GM21447 (cell line): ENCODE results near the gene XCL1.
"Not testable (repeated sequence)": the region's sequence is repeated elsewhere in the genome, so short reads cannot be mapped to it uniquely, and the experiment has no call there.

Experiments
- ATAC-seq: cut with Tn5 transposase; IDR thresholded peaks from one replicate; pipeline ENCODE4 v1.9.1; 2021; ENCODE audit not compliant: unreplicated experiment

XCL1 gene

DNA sequence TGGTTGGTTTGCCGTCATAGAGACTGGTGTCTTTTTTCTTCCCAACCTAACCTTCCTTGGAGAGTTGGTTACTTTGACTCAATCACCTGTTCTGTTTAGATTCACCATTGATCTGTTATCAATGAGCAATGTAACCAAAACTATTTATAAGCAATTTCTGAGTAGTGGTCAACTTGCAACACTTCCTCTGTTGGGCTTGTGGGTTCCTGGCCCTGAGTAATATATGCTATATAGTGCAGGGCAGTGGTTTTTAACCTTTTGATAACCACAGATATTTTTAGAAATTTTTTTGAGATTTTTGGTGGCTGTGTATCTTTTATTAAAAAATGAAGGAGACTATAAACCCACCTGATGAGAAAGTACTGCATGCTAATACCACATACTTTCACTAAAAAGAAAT lies 9.4 kb upstream of the XCL1 start:
- no peak for ATAC-seq

- no peak for ATAC-seq
Observed at GRCh38 chr1:168567568-168567967, 8.8 kb upstream of the XCL1 start.

GRCh38 chr1:168568346-168568745 lies 8.1 kb upstream of the XCL1 start:
- ATAC-seq: no peak

DNA sequence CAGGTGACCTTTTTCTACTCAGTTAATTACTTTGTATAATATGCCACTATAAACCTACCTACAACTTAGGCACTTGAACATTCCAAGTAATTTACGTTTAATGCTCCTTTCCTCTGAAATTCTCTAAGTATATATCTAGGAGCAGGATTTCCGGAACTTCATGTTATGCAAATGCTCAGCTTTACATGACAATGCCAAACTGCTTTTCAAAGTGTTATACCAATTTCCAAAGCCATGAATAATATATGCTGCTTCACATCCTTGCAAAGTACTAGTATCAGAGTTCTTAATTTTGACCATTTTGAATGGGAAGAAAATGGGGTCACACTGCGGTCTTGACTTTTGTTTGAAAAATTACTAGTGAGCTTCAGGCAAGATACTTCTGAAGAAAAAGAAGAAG lies 5.8 kb upstream of the XCL1 start:
- no peak for ATAC-seq

GRCh38 chr1:168572633-168573032 lies 3.8 kb upstream of the XCL1 start:
- no peak for ATAC-seq

DNA sequence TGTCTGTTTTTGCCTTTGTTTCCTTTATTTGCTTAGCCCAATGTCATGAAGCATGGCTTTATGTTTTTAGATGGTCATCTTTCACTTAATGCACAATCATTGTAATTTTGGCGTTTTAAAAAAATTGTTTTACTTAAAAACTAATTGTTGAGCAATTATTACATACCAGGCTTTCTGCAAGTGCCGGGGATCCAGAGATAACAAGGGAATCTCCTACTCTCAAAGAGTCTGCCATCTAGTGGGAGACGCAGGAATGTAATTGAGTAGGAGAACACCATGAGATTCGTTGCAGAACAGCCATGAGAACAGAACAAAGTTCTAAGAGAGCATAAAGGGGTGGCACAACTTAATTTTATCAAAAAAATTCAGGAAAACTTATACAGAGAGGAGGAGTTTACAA lies 2.2 kb upstream of the XCL1 start:
- not testable (repeated sequence) for ATAC-seq

- ATAC-seq: not testable (repeated sequence)
Observed at GRCh38 chr1:168578531-168579185, 2.3 kb downstream of the XCL1 start.

- ATAC-seq: not testable (repeated sequence)
Observed at GRCh38 chr1:168580290-168580689, 3.9 kb downstream of the XCL1 start.

DNA sequence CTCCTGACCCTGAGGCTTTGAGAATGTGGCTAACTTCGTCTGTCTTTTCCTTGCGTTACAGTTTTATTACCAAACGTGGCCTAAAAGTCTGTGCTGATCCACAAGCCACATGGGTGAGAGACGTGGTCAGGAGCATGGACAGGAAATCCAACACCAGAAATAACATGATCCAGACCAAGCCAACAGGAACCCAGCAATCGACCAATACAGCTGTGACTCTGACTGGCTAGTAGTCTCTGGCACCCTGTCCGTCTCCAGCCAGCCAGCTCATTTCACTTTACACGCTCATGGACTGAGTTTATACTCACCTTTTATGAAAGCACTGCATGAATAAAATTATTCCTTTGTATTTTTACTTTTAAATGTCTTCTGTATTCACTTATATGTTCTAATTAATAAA lies 4.6 kb downstream of the XCL1 start:
- ATAC-seq: not testable (repeated sequence)

DNA sequence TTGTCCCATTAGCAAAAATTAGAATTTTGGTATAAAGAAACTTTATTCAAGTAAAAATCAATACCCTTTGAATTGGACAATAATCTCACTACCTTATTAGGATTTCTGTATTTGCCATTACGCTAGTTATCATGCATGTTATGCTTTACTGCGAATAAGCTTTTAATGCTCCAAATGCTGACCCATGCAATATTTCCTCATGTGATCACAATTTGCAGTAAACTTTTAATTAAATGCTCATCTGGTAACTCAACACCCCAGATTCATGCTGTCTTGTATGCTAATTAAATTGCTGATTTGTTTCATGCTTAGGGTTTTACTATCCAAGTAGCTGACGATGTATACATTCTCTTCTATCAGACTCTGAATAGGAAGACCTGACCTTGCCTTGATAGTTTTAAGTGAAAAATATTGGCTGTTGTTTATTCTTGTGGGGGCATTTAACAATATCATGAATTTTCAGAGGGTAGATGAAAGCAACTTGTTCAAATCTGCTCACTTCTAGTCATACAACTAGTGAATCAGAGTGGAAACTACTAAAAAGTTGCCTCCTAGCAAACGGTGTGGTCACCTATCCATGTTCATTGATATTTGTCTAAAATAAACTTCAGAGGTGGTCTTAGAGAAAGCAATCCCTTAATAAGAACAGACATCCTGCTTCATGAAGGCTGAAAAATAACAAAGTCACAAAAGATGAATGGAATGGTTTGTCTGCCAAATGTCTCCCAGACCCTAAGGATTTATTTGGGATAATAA lies 5.6 kb downstream of the XCL1 start:
- no peak for ATAC-seq

DNA sequence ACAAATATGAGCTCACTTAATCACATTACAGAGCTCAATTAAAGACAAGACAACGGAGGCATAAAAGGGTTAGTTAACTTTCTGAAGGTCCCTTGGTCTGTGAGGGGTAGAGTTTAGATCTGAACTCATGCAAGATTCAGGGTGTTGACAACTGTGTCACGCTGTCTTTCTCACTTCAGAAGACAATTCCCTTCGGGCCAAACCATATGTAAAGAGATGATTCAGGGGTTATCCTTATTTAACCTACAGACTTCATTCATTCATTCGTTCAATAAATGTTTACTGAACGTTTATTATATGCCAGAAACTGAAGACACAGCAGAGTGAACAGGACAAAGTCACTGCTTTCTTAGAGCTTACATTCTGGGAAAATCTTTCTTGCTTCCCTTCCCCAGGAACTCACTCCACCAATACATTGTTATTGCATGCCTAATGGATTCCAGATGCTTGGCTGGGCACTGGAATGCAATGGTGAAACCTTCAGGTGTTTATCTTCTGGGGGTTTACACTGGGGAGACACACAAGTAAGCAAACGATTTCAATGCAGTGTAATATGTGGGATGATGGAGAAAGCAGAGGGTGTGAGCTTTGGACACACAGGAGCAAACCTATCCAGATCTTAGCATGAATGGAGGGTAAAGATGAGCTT lies 6.4 kb downstream of the XCL1 start:
- ATAC-seq: no peak

DNA sequence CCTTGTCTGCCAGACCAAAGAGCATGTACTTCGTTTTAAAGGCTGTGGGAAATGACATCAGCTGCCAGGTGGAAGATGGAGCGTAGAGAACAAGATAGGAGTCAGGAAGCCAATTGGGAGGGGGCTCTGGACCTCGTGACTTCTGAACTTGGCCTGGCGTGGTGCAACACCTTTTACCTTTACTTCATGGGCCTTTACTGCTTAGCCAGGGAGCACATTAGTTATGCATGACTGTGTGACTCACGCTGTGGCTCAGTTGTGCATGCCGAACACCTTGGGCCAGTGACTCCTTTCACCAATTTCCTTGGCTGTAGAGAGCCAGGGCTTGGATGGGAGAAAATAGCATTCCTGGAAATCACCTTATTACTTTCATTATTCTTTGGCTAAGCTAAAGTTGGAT lies 7.2 kb downstream of the XCL1 start:
- ATAC-seq: no peak

GRCh38 chr1:168585191-168585590 lies 8.8 kb downstream of the XCL1 start:
- ATAC-seq: no peak

GRCh38 chr1:168585937-168586336 lies 9.5 kb downstream of the XCL1 start:
- ATAC-seq: no peak

DNA sequence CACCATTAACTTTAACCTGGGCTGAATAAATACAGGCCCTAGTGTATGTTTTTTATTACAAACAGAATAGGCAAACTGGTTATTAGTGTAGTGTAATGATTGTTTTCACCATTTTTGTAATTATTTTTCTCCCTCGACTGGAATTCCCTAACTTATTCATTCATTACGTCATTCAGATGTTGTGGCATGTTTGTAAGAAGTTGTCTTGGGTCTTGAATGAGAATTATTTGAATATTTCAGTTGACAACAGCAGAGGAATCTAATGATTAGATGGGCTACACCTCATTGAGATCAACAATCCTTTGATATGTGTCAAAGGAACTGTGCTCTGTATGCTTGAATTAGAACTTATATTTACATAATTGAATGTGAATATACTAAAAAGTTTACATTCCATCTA lies 12.8 kb downstream of the XCL1 start:
- ATAC-seq: no peak

DNA sequence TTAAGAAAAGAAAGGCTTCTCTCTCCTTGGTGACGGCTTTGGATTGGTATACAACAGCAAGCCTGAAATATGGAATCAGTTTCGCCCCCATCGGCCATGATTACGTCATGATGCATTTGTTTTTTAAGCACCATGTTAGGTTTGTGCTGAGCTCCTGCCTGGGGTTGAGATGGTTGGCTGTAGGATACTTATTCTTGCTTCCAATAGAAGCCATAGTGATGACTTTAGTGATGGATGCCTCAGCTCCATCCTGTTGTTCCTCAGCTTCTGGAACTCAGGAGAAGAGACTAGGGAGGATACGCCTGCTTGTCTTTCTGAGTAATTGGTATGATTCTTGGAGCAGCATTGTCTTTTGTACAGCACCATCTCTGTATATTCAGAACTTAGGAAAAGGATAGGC lies 14.7 kb downstream of the XCL1 start:
- ATAC-seq: no peak

- ATAC-seq: no peak
Observed at GRCh38 chr1:168591641-168592250, 15.3 kb downstream of the XCL1 start.

DNA sequence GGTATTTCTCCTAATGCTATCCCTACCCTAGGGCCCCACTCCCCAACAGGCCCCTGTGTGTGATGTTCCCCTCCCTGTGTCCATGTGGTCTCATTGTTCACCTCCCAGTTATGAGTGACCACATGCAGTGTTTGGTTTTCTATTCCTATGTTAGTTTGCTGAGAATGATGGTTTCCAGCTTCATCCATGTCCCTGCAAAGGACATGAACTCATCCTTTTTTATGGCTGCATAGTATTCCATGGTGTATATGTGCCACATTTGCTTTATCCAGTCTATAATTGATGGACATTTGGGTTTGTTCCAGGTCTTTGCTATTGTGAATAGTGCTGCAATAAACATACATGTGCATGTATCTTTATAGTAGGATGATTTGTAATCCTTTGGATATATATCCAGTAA lies 19.0 kb downstream of the XCL1 start:
- ATAC-seq: not testable (repeated sequence)

DNA sequence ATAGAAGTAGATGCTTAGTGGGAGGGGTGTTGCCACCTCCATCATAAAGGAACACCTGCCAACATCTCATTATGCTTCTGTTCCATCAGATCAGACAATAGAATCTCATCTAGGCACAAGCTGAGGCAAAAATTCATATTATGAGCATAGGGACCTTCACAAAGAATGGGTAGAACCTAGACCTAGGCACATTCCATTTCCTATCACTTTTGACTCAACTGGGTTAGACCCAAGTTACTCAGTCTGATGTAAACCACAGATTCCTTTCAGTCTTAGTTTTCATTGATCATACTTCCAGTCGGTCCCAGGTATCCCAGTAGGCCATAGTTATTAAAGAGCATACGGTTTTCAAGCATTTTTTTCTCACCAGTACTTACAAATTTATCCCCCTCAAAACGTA lies 21.7 kb downstream of the XCL1 start:
- ATAC-seq: no peak

GRCh38 chr1:168598892-168599291 lies 22.5 kb downstream of the XCL1 start:
- no peak for ATAC-seq

DNA sequence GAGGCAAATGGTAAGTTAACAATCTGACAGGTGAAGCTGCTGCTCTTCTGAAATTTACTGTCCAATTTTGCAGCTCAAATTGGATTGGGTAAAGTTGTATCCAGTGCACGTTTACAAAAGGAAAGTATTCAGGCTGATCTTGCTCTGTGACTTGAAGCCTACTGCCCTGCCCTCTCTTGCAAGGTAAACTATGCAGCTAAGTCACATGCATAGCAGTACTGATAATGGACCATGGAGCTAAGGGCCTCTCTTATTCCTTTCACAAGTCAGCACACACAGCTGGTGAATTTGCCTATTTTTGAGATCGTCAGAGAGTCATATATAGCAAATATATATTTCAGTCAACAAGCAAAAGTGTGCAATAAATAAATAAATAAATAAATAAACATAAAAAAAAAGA lies 23.2 kb downstream of the XCL1 start:
- no peak for ATAC-seq

GRCh38 chr1:168601051-168601450 lies 24.6 kb downstream of the XCL1 start:
- no peak for ATAC-seq
